Activated effector memory CD4-positive, alpha-beta T cell treated with anti-CD3 and anti-CD28 coated beads, Interleukin-2, amount 50 U/mL, for 16 hours (primary cell): ENCODE results near the gene SCAMP3.

Experiments
- DNase-seq: peaks from one replicate; pipeline ENCODE4 v3.0.0-alpha.2; 2020

The SCAMP3 gene

DNA sequence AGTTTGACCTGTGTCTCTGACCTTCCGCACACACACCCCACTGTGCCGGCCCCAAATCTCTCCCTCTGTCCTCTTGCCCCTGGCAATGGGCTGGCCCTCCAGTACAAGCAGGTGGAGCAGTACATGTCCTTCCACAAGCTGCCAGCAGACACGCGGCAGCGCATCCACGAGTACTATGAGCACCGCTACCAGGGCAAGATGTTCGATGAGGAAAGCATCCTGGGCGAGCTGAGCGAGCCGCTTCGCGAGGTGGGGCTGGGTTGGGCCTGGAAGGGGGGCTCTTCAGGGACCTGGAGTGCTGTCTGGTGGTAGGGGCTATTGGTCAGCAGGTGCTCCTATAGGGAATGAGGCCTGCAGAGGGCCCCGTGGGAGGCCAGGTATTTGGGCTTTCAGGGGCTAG lies 22.9 kb upstream of the SCAMP3 start:
- no peak for DNase-seq

DNA sequence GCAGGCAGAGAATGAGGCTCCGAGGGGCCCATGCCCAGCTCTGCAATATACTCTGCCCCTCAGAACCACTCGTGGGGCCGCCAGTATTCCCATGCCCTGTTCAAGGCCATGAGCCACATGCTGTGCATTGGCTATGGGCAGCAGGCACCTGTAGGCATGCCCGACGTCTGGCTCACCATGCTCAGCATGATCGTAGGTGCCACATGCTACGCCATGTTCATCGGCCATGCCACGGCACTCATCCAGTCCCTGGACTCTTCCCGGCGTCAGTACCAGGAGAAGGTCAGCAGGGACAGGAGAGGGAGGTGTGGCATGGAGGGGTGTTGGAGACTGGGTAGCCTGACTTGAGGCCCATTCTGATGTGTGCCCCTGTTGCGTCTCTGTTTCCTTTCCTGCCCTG lies 22.3 kb upstream of the SCAMP3 start:
- DNase-seq, result no peak

DNA sequence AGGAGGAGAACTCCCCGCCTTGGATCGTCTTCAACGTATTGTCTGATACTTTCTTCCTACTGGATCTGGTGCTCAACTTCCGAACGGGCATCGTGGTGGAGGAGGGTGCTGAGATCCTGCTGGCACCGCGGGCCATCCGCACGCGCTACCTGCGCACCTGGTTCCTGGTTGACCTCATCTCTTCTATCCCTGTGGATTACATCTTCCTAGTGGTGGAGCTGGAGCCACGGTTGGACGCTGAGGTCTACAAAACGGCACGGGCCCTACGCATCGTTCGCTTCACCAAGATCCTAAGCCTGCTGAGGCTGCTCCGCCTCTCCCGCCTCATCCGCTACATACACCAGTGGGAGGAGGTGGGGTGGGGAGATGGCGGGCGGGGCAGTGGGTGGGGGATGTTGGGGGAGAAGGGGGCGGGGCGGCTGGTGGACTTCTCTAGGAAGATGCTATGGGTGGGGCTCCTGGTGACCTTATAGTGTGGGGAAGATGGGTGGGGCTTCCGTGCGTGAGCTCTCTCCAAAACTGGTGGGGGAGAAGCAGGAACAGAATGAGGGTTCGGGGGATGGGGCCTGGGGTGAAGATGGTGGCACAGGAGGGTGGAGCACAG lies 20.4 kb upstream of the SCAMP3 start:
- DNase-seq, result no peak

DNA sequence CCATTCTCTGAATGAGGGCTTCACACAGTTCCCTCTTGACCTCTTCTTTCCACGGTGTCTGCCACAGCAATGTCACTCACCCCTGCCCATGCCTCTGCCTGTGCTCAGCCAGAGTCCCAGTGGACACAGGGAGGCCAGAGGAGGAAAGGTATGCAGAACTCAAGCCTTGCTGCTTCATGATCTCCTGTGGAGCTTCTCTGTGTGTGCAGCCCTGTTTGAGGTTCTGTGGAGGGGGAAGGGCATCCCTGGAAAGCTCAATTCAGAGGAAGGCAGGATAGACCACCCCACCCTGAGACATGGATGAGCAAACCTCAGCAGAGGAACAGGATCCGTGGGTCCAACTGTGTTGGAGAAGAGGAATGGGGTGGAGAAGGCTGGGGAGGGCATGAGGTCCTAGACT lies 17.1 kb upstream of the SCAMP3 start:
- DNase-seq, result no peak

DNA sequence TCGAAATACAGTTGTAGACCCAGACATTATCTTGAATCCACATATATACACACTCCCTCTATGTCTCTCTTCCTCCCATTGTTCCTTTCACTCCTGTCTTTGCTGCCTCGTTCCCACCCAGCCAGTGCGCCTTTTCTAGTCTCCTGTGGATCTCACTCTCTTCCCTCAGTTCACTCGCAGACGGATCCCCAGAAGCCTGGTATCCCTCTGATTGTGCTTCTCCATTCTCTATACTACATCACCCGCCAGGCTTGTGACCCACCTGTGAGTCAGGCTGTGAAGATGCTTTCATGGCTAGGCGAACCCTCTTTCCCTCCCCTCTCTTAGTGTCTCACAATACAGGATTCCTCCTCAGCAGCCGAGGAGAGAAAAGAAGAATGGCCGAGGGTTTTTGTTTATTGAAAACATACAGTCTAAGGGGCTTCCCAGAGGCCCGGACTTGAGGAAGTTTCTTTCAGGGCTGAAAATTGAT lies 16.6 kb upstream of the SCAMP3 start:
- no peak for DNase-seq

DNA sequence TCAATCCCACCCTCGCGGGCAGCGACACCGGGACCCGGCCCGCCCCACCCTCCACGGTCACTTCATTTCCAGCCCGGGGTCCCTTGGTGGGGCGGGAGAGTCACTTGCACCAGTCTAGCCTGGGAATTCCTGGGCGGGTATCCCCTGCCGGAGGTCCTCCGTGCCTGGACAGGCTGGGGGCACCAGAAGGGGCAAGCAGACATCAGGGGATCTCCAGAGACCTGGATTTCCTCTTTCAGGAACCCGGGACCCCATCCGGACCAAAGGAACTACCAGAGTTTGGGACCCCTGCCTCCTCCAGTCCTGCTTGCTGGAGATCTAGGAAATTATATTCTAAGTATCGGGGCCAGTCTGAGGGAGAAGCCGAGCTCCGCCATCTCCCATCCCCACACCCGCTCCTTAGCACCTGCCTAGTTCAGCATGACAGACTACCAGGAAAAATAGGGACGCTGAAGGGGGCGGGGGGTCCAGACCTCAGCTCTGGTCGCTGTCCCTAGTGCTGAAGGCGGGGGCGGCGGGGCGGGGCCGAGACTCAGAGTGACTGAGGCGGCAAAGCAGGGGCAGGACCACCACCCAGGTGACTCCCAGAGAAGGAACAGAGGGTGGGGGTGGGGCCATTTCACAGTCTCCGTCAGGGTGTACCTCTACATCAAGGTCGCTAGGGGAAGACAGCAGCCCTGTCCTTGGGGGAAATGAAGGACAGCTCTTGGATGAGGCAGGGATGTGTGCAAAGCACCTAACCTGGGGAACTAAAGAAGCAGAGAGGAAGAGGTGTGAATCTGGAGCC lies 15.9 kb upstream of the SCAMP3 start:
- peak; percentile 92 for DNase-seq

DNA sequence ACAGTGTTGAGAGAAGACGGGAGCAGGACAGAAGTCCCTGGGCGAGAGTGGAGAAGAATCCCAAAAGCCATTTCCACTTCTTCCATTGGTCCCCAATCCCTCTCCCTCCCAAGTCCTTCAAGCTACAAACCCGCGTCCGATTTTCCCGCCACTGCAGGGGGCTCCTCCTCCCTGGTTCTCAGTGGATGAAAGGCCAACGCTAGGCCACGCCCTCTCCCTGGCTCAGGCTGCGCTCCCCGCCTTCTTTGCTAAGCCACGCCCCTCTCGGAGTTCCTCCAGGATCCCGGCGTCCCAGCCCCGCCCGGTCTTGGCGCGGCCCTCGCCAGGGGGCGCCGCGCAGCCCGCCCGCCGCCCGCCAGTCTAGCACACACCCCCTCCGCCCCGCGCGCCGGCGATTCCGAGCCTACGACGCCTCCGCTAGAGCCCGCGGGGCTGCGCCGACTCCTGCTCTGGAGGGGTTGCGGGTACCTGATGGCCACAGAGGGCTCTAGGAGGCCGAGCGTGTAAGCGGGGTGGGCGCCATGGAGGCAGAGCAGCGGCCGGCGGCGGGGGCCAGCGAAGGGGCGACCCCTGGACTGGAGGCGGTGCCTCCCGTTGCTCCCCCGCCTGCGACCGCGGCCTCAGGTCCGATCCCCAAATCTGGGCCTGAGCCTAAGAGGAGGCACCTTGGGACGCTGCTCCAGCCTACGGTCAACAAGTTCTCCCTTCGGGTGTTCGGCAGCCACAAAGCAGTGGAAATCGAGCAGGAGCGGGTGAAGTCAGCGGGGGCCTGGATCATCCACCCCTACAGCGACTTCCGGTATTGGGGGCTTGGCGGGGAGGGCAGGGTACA lies 15.1 kb upstream of the SCAMP3 start, which contains the start of gene HCN3:
Gene HCN3 (plus strand): TSS at position 394 of the 832 bp plus-strand sequence. CDS start 128 bp downstream, at position 522.
- peak; percentile 98 for DNase-seq

DNA sequence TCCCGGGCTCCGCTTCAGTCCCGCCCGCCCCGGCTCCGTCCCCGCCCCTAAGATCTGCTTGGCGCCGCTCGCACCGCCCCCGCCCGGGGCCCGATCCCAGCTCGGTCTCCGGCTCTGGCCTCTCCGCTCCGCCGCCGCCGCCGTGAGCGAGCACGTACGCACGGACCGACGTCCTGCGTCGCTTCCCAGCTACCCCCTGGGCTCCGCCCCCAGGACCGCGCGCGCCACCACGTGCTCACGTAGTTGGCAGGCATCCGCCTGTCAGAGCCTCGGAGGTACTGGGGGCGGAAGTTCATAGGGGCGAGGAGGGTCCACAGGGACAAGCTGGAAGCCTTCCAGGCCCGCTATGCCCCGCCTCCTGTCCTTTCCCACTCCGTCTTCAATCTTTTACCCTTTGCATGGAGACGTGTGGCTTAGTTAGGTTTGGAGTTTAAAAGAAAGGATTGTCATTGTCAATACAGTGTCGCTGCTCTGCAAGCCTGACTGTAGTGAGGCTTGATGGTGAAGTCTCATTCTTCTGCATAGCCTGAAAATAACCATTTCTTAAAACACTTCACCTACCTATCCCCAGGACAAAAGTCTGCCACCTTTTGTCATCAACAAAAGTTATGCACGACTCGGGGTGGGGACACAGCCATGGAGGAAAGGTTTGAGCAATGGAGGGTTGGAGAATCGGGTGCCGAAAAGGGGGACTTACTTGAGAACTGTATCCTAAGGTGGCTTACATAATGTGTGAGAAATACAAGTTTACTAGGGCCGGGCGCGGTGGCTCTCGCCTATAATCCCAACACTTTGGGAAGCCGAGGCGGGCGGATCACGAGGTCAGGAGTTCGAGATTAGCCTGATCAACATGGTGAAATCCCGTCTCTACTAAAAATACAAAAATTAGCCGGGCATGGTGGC lies 11.4 kb upstream of the SCAMP3 start, which contains the start of gene CLK2:
Gene CLK2 (minus strand): TSS at position 162 of the 903 bp plus-strand sequence. CDS start 2,527 bp downstream, outside the sequence.
- peak; percentile 99 for DNase-seq

DNA sequence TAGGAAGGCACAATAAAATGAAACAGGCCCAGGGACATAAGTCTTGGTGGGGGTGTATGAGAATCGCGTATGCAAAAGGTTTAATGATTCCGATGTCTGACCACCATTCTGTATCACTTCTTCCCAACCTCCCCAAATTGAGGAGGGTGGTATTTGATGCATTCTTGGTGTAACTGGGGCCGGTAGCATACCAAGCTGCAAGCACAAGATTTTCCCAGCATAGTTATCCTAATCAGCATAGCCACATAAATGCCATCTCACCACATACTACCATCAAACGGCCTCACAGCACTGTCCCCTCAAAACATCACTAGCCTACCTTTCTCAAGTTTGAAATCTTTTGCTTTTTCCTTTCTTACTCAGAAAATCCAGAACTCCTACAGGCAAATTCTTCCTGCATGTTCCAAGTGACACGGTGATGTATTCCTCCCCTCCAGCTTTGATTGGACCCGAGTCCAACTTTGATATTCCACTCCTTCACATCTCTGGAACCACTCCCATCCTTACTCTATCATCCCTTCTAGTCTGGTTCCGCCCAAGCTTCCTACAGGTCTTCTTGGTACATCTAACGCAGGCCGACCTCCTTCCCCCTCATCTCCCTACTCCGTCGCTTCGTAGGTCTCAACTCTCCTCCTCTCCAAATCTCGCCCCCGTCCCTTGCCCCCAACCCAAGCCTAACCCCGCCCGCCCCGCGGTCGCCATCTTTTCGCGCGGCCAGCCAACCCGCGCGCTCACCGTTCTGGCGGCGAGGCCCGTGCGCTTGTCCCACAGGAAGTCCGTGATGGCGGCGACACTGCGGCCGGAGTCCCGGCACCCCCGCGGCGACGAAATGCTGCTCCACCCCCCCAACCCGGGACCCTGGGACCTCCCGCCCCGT lies 10.5 kb upstream of the SCAMP3 start:
- DNase-seq, result no peak

DNA sequence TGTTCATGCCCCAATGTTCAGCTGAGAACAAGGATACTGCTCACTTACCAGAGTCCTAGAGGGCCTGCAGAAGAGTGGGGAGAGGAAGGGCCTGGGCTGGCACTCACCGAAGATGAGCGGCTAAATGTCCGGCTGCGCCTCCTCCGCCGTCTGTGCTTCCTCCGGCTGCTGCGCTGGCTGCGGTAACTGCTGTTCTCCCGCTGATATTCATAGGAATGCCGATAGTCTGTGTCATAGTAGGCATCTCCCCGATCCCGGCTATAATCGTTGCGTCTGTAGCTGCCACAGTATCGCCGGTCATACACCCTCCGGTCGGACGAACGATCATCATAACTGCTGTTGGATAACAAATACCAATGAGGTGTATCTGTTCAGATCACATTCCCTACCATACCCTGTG lies 7.2 kb upstream of the SCAMP3 start:
- no peak for DNase-seq

DNA sequence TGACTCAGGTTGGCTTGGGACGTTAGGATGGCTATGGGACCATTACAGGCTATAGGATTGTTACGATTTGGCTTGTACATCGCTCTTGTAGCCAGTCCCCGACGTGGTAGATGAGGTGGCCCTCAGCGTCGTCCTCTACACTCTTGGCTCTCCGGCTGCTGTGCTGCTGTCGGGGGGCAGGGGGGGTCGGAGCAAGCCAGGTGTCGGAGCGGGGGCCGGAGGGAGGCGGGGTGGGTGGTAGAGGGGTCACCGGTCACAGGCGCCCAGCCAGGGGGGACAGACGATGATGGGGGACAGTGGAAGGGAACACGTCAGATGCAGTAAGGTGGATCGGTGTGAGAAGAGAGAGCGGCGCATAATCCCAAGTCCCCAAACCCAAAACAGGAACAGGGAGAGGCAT lies 6.5 kb upstream of the SCAMP3 start:
- DNase-seq, result no peak

DNA sequence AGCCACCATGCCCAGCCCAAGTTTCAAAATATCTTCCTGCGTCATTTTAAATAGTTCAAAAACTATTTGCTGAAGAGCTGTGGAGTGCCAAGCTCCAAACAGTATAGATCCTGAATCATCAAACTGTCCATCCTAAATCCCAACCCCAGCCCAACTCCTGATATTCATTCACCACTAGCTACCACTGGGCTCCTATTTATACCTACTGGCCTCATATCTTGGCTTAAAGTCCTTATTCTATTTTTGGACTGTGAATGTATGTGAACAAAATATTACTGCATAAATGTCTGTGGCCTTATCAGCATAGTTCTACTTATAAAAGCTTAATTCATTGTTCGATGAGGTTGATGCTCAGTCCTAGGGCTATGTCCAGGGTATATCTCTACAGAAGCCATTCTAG lies 5.2 kb upstream of the SCAMP3 start:
- DNase-seq, result no peak

DNA sequence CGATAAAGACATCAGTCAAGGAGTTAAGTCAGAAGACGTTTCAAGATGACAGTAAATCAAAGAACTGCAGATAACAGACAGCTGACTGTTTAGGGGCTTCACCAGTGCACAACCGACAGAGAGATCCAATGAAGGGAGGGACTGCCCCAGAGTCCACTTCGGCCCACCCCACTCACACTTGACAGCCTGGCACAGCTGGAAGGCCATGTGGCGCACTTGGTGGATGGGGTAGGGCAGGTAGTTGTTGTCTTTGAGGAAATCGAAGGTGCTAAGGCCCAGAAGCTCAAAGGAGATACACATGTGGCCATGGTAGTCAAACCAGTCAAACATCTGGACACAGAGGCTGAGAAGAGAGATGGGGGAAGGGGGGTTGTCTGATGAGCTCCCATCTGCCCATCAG lies 4.4 kb upstream of the SCAMP3 start:
- DNase-seq, result no peak

DNA sequence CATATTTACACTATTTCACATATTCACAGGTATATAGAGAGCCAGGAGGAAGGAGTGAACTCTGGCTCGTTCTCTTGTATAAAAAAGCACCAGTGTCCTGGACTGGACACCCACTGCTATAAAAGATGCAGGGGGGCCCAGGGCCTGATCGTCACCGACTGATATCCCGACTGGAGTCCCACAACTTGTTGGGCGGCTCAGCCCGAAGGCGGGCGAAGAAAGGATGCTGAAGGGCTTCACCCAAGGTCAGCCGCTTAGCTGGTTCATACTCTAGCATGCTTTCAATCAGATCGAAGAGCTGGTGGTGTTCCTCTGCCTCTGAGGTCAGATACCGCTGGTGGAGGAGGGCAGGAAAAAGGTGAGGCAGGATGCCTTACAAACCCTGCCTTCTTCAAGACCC lies 907 bp upstream of the SCAMP3 start:
- no peak for DNase-seq

DNA sequence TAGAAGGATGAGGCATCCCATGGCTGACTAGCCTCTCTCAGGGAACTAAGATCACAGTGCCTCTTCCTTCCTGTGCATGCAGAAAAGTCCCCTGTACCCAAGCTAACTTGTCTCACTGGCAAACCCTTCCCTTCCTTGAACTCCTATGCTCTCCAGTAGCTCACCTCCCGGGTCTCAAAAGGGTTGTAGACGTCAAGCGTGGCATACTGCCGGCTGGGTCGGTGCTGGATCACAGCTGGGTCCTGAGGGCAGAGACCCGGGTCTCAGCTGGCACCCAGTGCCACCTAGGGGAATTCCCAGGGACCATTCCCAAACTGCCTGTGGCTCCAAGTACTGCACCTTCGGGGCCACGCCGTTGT lies 688 bp downstream of the SCAMP3 start:
- DNase-seq, result no peak

DNA sequence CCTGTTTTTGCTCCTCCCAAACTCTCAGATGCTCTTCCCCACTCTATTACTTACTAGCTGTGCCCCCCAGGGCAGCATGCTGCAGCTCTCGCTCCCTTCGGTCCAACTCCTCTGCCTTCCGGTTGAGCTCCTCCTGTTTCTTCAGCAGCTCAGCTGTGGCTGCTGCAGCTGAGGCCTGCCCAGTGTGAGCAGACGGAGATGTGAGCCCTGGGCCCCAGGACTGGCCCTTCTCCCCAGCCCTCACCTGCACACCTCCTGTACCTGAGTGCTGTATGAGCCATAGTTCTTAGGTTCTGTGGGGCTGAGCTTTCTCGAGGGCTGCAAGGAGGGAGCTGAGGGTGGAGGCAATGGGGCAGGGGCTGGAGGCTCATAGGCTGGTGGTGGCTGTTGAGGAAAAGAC lies 1.9 kb downstream of the SCAMP3 start:
- no peak for DNase-seq

DNA sequence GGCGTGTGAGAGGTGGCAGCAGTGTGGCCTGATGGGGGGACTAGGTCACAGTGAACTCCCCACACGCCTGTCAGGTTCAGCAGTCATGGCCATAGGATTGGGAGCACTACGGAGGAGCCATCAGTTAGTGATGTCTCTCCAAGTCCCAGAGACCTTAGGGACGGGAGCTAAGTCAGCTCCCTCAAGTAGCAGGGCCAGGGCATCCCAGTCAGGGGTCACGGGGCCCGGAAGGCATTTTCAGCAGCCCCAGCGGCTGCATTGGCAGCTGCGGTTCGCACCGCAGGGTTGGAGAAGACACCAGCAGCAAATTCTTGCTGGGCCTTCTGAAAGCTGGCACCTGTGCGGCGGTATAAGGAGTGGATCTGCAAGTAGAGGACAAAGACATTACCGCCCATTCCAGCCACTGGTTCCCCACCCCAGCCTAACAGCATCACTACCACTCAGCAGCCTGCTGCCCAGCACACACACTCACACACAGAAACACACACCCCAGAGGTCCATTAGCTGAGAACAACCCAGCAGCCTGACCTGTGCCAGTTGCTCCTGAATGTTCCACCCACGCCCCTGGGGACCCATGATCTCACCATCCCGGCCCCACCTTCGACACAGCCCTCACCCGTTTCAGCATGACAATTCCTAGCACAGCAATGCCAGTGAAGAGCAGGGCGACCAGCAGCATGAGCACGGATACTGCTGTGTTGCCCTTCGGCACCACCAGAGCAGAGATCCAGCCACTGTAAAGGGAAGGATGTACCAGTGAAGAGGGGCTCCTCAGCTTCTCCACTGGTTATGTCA lies 5.9 kb downstream of the SCAMP3 start:
- no peak for DNase-seq

DNA sequence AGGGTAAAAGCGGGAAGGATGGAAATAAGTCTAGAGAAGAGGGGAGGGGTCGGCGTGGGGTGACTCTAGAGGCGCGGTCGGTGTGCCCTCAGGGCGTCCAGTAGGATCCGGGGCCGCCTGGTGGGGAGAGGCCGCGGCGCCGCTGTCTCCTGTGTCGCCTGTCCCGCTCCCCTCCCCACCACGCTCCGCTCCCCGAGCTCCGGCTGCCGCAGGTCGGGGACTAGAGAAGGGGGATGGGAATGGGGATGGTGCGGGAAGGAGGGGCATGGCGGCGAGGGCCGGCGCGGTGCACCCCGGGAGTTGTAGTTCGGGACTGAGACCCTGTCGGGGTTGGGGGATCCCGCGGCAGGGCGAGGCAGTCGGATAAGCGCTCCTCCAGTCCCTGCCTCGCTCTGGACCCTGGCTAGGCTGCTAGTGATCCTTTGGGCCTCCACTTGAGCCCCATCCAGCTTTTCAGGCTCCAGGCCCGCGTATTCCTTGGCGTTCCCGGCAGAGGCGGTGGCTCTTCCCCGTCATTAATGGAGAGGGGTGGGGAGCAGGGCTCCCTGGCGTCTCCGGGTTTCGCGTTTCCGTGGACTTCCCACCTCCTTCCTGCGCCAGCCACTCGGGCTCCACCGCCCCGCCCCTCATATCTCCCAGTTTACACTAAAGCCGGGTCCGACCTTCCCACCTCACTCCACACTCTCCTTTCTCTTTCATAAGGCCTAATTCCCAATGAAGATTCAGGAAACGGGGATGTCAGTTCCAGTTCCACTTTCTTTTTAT lies 6.7 kb downstream of the SCAMP3 start, which contains the start of gene ENTREP3:
Gene ENTREP3 (minus strand): TSS at position 241 of the 765 bp plus-strand sequence. CDS start 606 bp downstream, outside the sequence.
- peak; percentile 90 for DNase-seq

DNA sequence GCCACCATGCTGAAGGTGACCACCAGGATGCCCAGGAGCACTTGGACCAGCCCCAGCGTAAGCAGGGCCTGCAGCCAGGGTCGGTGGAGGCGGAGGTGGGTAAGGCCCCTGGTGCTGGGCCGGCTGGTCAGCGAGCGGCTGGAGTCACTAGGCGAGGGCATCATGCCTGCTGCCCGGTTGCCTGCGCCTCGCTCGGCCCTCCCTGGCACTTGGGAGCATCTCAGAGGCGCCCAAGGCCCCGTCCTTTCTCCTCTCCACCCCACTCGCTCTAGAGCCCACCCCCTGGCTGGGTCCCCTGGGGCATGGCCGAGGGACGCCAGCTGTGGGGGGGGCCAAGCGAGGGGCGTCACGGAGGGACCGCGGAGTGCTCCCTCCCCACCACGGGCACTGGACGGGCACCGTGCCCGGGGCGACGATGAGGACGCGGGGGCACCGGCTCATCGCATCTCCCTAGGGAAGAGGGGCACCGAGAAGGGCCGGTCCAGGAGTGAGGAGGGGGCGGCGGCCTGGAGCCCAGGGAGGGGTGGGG lies 7.4 kb downstream of the SCAMP3 start:
- DNase-seq, result no peak
